ENCODE data around the gene KIRREL1.

The KIRREL1 gene

DNA sequence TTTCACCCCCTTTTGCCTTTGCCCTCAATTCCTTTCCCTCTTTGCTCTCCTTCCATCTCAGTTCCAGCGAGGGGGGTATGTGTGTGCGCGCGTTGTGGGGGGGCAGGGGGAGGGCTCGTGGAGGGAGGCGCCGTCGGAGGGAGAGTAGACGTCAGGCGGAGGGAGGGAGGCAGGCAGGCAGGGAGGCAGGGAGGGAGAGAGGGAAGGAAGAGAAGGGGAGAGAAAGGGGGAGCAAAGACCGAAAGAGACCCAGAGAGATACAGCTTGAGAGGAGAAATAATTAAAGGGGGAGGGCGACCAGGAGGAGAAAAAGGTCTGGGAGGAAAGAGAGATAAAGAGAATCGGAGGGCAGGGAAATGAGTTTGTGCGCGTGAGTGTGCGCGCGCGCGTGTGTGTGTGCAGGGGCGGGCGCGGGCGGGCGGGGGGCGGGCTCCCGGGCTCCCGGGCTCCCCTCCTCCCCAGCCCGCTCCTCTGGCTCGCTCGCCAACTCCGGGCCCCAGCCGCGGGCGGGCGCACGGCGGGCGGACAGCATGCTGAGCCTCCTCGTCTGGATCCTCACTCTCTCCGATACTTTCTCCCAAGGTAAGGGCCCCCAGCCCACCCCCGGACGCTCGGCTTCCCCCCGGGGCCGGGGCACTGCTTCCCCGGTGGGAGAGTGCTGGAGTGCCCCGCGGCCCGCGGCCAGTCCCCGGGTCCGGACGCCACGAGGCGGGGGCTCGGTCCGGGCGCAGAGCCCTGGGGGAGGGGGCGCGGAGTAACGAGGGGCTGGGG lies at the start of gene KIRREL1:
TSS of gene KIRREL1 (plus strand) at position 499 of the 771 bp plus-strand sequence. CDS start at position 531, 32 bp downstream.
- no peak for DNase-seq

DNA sequence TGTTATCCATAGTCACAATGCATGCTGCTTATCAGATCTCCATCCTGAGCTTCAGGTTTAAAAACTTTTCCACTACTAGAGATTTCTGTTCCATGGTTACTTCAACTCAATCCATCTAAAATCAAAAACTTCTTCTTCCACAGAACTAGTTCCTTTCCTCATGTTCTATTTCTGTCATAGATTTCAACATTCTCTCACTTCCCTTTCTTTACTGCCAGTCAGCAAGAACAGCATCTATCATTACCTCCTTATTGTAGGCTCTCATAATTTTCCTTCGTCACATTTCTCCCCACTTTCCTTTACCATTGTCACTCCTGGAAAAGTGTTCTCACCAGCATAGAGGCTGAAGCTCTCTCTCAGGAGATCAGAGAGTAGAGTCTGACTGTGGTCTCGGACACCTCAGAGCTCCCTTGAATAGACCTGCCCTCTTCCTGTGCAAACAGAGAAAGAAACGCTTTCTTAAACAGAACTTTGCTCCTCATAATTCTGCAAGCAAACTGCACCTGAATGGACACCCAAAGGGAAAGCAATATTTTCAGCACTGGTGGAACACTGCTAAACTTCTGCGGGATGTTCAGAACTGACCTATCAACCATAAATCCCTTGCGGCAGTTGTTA lies 48.7 kb upstream of the KIRREL1 start:
- DNase-seq = peak; percentile 5

DNA sequence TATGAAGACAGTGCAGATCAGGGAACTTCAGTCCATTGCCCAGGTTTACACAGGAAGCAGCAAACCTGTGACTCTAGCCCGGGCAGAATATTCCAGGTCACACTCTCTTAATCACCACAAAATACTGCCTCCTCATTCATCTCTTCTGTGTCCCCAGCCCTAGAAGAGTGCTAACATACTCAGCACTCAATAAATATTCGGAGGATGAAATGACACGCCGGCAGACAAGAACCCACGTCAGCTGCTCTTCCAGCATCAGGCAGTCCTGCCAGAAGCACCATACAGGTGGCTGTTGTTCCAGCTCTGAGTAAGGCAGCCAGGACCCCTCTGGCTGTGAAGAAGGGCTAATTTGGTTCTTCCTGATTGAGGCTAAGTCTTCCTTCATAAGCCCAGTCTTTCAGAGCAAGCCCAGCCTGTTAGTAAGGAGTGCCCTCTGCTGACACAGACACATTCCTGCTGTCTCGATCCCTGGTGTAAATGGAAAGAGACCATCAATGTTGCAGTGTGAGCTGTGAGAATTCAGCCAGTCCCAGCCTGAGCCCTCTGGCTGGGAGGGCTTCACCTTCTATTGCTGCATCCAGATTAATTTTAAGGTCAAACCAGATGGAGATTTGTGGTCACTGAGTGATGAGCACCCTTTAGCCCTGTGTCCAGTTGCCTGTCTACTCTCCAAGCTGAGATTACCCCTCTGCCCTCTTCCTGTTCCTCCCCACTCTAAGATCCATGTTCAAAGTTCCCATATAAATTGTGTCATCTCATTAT lies 45.0 kb upstream of the KIRREL1 start:
- DNase-seq = peak; percentile 29

DNA sequence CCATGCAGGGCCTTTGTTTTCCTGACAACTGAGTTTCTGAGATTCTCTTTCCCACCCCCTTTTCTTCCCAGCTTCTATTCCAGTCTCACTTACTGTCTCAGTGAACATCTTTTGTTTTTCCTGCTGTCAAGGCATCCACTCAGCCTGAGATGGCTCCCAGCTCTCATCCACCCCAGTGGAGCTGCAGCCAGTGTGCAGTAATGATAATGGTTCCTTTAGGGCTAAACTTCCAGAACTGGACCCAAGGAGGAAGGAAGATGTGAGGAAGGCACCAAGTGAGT lies 44.4 kb upstream of the KIRREL1 start:
- no peak for DNase-seq

DNA sequence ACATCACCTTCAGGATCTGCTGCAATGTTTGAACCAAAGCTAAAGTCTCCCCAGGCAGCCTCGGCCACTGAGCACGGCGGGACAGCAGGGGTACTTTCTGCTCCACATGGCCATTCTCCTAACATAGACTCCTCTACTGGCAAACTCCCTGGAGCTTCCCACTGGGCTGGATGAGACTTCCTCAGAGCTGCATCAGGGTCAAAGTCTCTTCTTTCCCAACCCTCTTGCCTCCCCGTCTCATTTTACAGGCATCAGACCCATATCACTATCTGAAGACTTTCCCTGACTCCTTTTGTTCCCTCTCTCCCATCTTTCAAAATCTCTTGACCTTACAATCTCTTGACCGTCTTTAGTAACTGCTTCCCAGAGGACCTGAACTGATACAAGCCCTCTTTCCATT lies 42.2 kb upstream of the KIRREL1 start:
- no peak for DNase-seq

DNA sequence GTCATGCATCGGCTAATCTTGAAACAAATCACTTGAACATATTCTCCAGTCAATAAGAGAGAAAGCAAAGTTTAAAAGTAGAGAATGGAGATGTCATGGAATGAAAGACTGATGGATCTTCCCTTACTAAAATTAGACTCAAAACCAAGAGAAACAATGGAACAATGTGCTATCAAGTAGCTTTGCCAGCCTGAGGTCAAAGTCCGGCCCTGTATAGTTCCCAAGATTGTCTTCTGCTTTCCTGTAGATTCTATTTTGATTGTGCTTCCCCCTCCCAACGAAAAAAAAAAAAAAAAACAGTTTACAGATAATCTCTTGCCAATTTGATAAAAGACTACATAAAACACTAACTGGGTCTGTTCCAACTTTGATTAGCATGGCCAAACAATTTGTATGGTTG lies 40.8 kb upstream of the KIRREL1 start:
- no peak for DNase-seq

DNA sequence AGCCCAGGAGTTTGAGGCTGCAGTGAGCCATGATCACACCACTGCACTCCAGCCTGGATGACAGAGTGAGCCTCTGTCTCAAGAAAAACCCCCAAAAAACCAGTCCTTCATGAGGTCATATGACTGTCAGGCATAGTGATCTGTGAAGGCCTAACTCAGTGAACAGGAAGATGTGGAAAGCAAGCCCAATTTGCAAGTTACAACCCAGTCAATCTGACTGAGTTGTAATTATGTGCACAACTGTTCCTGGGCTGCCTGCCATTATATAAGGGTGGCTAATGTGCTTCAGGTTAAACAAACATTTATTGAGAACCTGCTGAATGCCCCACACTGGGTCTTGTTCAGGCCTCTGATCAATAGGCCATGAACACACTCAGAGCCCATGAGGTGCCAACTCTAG lies 38.2 kb upstream of the KIRREL1 start:
- DNase-seq = no peak

DNA sequence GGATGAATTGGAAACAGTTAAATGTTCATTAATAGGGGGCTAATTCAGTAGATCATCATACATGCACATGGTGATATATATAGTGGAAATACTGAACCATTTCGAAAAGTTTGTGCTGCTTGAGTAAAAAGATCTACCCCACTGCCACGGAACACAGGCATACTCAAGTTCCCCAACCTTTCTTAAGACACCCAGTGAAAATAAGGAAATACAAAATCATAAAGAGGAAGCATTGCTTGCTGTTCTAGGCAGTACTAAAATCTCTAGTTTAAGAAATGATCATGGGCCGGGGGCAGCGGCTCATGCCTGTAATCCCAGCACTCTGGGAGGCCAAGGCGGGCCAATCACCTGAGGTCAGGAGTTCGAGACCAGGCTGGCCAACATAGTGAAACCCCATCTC lies 37.6 kb upstream of the KIRREL1 start:
- DNase-seq = no peak

DNA sequence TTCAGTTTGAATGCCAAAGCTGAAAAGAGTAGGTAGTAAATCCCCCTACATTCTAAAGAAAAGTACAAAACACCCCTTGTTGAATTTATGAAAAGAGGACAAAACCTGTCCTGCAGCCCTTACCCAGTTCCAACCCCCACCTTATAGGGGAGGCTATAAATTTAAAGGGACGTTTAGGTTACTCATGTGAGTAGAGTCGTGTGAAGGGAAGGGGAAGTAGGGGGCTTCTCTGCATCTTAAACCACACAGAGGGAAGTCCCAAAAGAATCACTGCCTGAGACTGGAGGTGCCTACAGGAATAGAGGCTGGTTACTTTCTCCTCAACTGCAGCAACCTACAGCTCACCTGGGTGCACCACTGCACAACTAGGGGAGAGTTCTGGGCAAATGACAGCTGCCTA lies 36.7 kb upstream of the KIRREL1 start:
- no peak for DNase-seq

DNA sequence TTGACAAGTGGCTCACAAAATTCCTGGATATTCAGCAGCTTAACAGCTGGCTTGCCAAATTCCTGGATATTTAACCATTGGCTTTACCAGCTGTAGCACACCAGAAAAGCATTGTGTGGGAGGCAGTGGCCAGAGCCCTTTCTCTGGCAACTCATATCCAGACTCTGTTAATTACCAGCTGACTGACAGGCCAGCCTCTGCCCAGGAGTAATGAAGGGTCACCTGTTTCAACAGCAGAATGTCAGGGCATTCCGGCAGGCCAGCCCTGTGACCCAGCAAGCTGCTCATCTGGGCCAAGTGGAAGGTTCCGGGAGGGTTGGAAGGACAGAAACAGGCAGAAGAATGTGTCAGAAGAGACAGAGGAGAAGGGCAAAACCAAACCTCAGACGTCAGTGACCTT lies 35.2 kb upstream of the KIRREL1 start:
- DNase-seq = no peak

DNA sequence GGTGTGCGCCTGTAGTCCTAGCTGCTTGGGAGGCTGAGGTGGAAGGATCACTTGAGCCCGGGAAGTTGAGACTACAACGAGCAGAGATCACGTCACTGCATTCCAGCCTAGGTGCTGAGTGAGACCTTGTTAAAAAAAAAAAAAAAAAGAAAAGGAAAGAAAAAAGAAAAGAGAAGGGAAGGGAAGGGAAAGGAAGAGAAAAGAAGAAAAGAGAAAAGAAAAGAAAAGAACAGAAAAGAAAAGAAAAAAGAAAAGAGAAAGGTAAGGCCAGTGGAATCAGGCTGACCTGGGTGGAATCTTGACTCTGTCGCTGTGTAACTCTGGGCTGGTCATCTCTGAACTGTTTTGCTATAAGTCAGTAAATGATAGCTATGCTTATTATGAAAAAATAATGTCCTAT lies 33.7 kb upstream of the KIRREL1 start:
- no peak for DNase-seq

DNA sequence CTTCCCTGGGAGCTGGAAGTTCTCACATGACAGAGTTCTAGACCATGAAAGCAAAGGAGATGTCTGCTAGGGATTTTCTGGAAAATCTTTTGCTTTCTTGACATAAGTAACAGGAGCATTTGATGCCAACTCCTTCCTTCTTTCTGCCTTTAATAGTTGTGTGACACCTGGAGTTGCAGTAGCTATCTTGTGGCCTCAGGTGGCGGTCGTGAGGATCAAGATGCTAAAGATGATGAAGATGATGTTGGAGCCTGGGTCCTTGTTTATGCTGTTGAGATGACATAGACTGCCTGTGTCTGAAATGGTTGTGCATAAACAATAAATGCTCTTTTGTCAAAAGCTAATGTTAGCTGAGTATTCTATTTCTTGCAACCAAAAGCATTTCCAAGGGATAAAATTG lies 32.7 kb upstream of the KIRREL1 start:
- DNase-seq = no peak

DNA sequence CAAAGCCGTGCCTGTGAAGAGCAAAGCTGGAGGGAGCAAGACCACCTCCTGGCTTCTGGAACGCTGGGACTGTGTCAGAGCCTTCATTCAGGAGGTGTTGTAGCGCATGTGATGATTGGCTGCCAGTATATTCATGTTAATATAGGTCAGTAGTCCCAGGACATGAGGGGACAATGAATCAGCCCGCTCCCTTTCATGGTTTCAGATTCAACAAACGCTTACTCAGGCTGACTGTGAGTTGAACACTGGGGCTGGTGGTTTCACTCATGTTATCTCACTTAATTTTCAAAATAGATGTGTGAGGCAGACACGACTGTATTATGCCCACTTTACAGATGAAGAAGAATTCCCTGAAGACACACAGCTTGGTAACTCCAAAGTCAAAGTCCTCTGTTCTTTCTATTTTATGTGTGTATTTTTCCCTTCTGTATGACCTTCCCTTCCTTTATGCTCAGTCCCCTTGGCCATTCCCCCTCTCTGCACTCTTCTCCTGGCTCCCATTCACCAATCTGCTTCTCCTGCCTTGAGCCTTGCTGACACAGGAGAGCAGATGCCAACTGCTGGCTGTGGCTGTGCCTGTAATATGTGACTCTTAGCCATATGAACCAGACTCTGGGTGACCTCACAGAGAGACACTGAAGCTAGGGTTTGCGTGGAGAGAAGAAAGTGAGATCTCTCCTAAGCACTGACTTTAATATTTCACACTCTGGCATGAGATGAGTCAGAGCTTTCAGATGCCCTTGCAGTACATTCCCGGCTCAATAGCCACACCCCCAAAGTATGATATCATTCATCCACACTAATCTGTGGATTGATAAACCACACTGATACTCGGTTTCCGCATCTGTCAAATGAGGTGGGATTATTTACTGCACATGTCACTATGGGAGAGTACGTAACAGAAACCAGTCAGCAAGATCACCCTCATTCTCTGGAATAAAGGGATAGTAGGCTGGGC lies 31.4 kb upstream of the KIRREL1 start:
- no peak for DNase-seq

DNA sequence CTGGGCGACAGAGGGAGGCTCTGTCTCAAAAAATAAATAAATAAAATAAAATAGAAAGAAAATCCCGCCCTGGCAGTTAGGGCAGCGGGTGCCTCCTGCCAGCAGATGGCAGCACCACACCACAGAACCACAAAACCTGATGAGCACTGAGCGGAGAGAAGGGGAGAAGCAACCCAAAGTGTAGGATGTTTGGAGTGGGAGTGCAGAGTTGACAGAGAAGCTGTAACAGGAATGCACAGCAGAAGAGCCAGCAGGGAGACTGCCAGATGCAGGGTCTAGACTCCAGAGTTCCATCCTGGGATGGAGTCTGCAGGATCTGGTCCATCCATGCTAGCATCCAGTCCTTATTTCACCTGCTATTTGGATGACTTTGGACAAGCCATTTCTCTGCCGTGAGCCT lies 29.7 kb upstream of the KIRREL1 start:
- peak; percentile 81 for DNase-seq

DNA sequence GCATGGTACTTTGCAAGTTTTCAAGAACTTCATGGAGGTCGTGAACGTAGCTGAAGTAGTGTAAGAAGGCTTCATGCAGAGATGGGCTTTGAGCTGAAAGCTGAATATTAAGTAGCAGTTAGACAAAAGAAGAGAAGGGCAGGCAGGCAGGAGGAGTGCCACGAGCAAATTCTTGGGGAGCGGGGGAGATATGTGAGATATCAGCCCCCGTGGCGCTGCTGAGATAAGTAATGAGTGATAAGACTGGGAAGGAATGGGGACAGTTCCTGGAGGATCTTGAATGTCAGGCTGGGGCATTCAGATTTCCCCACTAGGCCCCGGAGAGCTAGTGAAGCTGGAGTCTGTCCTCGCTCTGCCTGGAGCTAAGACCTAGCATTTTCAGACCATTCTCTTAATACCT lies 27.9 kb upstream of the KIRREL1 start:
- DNase-seq = no peak

DNA sequence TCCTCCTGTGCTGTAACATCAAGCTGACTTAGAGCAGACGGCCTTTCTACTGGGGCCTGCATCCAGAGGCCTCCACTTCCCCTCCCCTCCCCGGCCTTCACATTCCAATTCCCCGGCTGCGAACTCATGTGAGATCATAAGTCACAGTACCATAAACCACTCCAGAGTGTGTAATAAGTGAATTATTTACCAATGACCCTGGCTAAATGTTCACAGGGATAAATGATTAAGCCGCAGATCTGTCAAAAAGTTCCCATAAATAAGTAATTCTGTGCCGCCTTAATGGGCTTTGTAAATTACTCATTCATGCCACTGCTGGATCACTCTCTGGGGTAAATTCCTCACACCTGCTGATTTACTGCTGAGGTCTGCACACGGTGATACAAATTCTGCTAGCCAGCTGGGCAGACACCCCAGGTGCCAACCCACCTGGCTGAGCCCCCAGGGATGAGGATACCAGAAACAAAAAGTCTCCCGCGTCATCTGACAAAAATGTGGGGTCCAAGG lies 27.4 kb upstream of the KIRREL1 start:
- DNase-seq = no peak

DNA sequence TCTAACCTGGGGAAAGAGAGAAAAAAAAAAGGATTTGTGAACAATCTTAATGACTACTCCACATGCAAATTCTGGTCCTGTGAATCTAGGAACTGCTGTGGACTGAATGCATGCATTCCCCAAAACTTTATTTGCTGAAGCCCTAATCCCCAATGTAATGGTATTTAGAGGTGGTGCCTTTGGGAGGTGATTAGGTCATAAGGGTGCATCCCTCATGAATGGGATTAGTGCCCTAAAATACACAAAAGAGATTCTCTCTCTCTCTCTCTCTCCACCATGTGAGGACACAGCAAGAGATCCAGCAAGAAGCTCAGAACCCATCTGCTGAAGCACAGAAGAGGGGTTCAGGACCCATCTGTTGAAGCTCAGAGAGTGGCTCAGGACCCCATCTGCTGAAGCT lies 26.2 kb upstream of the KIRREL1 start:
- DNase-seq = no peak

DNA sequence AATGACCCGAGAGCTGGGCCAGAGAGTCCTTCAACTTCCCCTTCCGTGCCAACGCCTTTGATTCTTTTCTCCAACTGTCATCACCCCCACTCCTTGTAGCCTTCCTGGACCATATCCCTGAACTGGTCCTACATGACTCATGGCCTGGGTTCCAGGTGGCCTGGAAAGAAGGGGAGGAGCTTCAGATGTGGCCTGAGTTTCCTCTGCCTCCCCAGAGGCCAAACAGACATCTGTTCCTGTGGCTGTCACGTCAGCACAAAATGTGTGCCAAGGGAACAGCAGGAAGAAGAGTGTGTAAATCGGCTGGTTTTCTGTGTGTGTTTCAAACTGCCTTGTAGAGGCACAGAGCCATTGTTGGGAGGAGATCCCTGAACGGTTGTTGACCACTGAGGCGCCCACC lies 24.9 kb upstream of the KIRREL1 start:
- DNase-seq = no peak

DNA sequence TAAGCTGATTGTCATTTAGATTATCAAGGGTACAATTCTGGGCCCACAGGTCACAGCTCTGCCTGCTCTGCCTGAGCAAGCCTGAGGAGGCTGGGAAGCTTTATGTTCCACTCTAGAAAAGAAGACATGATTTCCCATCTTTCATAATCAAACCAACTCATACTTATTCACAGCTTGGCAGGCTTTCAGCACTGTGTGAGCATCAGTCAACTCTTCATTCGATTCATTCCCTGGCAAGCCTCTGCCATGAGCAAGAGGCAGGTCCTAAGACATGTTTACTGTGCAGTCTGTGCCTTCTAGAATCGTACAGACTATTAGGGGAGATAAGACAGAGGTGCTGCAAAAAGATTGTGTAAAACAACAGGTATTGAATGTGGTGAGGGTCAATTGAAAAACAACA lies 24.5 kb upstream of the KIRREL1 start:
- DNase-seq = no peak

DNA sequence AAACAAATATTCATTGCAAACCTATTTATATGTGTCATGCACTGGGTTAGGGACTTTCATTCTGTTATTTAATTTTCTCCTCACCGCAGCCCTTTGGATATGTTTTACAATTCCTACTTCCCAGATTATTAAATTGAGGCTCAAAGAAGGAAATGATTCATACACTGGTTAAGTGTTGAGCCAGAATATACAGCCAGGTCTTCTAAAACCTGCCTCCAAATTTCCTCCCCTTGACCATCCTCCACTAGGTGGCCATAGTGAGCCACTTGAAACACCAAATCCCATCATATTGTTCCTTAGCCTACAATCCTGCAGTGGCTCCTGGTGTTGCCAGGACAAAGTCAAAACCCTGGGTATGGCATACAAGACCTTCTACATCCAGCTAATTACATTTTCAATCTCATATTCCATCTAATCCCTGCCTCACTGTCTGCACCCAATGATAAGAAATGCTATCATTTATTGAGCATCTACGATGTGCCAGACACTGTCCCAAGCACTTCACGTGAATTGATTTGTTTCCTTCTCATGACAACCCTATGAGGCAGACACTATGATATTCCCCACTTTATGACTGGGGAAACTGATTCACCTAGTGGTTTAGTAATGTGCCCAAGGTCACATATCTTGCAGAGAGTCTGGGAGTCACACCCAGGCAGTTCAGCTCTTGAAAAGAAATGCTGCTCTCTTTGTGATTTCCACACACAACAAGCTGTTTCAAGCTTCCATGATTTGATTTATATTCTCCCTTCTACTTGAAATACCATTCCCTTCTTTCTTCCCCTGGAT lies 23.6 kb upstream of the KIRREL1 start:
- DNase-seq = no peak

DNA sequence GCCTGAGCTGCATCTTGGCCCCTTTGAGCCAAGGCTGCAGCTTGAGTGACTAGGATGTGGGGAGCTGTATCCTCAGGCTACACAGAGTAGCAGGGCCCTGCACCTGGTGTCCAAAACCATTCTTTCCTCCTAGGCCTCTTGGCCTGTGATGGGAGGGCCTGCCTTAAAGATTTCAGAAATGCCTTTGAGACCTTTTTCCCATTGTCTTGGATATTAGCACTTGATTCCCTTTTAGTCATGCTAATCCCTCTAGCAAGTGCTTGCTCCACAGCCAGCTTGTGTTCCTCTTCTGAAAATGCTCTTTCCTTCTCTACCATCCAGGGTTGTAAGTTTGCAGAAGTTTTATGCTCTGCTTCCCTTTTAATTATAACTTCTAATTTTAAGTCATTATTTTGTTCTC lies 21.7 kb upstream of the KIRREL1 start:
- no peak for DNase-seq

Measured in midbrain (tissue), 1 donor.